AG09309 (cell line): Measurements from ENCODE around the gene SLC35F3.

Experiments used
- DNase-seq: peaks from one replicate; pipeline ENCODE4 v3.0.0-alpha.2; 2010; ENCODE audit warnings: low read depth
- H3K4me3 ChIP-seq: 2 replicates; pipeline ENCODE4 v1.5.1; 2011; ENCODE audit warnings: mild to moderate bottlenecking, low read depth, low read length, moderate library complexity; ENCODE audit not compliant: control insufficient read depth
- TF ChIP-seq, protein P1 (sequence below): IDR thresholded peaks from 2 replicates; pipeline ENCODE4 v1.5.1; 2011; ENCODE audit warnings: mild to moderate bottlenecking, low read depth, low read length, inconsistent platforms; ENCODE audit not compliant: insufficient read depth, control insufficient read depth; ENCODE audit errors: missing control alignments

Gene SLC35F3

GRCh38 chr1:234315588-234315987, 411.1 kb downstream of the SLC35F3 start:
- no peak overlapping the region for H3K4me3 ChIP-seq
- TF ChIP-seq, protein P1, sequence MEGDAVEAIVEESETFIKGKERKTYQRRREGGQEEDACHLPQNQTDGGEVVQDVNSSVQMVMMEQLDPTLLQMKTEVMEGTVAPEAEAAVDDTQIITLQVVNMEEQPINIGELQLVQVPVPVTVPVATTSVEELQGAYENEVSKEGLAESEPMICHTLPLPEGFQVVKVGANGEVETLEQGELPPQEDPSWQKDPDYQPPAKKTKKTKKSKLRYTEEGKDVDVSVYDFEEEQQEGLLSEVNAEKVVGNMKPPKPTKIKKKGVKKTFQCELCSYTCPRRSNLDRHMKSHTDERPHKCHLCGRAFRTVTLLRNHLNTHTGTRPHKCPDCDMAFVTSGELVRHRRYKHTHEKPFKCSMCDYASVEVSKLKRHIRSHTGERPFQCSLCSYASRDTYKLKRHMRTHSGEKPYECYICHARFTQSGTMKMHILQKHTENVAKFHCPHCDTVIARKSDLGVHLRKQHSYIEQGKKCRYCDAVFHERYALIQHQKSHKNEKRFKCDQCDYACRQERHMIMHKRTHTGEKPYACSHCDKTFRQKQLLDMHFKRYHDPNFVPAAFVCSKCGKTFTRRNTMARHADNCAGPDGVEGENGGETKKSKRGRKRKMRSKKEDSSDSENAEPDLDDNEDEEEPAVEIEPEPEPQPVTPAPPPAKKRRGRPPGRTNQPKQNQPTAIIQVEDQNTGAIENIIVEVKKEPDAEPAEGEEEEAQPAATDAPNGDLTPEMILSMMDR = no peak
- no peak for DNase-seq

DNA sequence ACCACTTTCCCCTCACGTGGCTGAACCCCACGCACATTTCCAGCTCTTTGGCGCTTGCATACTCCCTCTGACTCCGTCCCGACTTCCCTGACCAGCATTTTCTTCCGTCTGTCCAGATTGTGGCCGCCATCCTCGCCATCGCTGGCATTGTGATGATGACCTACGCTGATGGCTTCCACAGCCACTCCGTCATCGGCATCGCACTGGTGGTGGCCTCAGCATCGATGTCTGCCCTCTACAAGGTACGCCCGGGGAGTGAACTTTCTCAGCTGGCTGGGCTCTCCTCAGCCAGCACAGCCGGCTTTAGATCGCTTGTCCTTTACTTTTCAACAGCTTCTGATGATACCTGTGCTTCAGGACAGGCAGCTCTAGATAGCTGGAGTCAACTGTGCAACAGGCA, 412.0 kb downstream of the SLC35F3 start:
- no peak overlapping the region for H3K4me3 ChIP-seq
- DNase-seq = no peak
- TF ChIP-seq, protein P1 = no peak

DNA sequence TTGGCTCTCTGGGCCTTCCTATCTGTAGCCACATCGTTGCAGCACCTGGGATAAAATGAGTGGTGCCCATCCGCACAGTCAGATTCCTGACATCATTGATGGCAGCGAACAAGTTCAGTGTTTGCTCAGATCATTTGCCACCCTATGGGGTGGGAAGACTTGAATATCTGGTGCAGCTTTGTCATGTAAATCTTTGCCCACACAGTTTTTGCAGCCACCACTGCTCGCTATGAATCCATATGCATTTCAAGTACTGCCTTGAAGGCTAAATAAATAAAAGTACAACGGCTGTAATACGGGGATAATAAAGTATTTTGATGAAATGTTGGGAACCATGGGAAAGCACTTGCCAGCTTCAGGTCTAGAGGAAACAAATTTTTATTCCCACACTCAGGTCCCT, 412.5 kb downstream of the SLC35F3 start:
- H3K4me3 ChIP-seq = no peak overlapping the region
- TF ChIP-seq, protein P1 = no peak
- DNase-seq = no peak

- H3K4me3 ChIP-seq = no peak overlapping the region
- DNase-seq = no peak
- TF ChIP-seq, protein P1 = no peak
Observed at GRCh38 chr1:234320069-234320468, 415.6 kb downstream of the SLC35F3 start.

- no peak for DNase-seq
- TF ChIP-seq, protein P1 = no peak
- no peak overlapping the region for H3K4me3 ChIP-seq
Observed at GRCh38 chr1:234320549-234320948, 416.1 kb downstream of the SLC35F3 start.

- DNase-seq = no peak
- TF ChIP-seq, protein P1 = no peak
- H3K4me3 ChIP-seq = no peak overlapping the region
Observed at GRCh38 chr1:234321231-234321630, 416.8 kb downstream of the SLC35F3 start.

DNA sequence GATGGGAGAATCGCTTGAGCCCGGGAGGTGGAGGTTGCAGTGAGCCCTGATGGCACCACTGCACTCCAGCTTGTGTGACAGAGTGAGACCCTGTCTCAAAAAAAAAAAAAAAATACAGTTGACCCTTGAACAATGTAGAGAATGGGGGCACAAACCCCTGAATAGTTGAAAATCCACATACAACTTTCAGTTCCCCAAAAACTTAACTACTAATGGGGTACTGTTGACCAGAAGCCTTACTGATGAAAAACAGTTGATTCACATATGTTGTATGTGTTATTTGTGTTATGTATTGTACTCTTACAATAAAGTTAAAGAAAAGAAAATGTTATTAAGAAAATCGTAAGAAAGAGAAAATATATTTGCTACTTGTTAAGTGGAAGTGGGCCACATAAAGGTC, 417.6 kb downstream of the SLC35F3 start:
- no peak for DNase-seq
- TF ChIP-seq, protein P1 = no peak

More for the DNA sequence above, 417.6 kb downstream of the SLC35F3 start:
- H3K4me3 ChIP-seq = no peak overlapping the region
